ENCODE data around the gene KRT24. TPM values are rescaled to one million over a fixed set of nuclear protein-coding genes. Genes with fewer than 3 reads are reported as not detected.

The KRT24 gene
- polyA plus RNA-seq, 1 donor from 2014 or later, result 0.83 TPM

GRCh38 chr17:40699371-40699770 lies 4.2 kb downstream of the KRT24 start:
- Histone ChIP-seq H3F3A (ENCODE audit: insufficient read depth, low read length, poor library complexity, severe bottlenecking) (no peaks in the 10 kb centered on the region), H4K20me1 (ENCODE audit: insufficient read depth) (no peaks in the 10 kb centered on the region), H3K4me2 (ENCODE audit: low read length) (peak overlapping the region; percentile 51), H3K9me2 (ENCODE audit: insufficient read depth, low read length) (no peaks in the 10 kb centered on the region), H3K27me3 (ENCODE audit: insufficient read depth, low read depth, low read length) (no peaks in the 10 kb centered on the region), H3K27ac (ENCODE audit: low read length) (peak overlapping the region; percentile 57), H3K79me2 (replicated peaks; ENCODE audit: insufficient read depth, low read length) (no peaks in the 10 kb centered on the region), H3K4me3 (ENCODE audit: low read length) (peak overlapping the region; percentile 41), H3K9me3 (ENCODE audit: low read length) (no peaks in the 10 kb centered on the region), H2AFZ (ENCODE audit: low read depth, low read length) (peak overlapping the region; percentile 14), H3K9ac (ENCODE audit: low read length) (no peak overlapping the region), H3K36me3 (ENCODE audit: insufficient read depth, low read length) (no peaks in the 10 kb centered on the region)
- no peak for TF ChIP-seq POLR2AphosphoS5 (IDR thresholded peaks at IDR 0.05)
- no peak for TF ChIP-seq REST (IDR thresholded peaks at IDR 0.05; ENCODE audit: borderline replicate concordance)
- TF ChIP-seq CTCF (IDR thresholded peaks at IDR 0.05; ENCODE audit: poor library complexity, severe bottlenecking), result no peak
- TF ChIP-seq MXI1 (conservative IDR thresholded peaks at IDR 0.05; ENCODE audit: poor library complexity, severe bottlenecking), result no peak
- no peak for TF ChIP-seq TAF1 (IDR thresholded peaks at IDR 0.05; ENCODE audit: low read depth)
- TF ChIP-seq EZH2 (IDR thresholded peaks at IDR 0.05; ENCODE audit: borderline replicate concordance, insufficient read depth, low read length, poor library complexity, severe bottlenecking), result no peak
- no peak for TF ChIP-seq SMC3 (conservative IDR thresholded peaks at IDR 0.05; ENCODE audit: poor library complexity)
- TF ChIP-seq RAD21 (conservative IDR thresholded peaks at IDR 0.05), result no peak
- TF ChIP-seq EP300 (conservative IDR thresholded peaks at IDR 0.05; ENCODE audit: poor library complexity, severe bottlenecking), result no peak

GRCh38 chr17:40697297-40697696 lies 6.3 kb downstream of the KRT24 start:
- Histone ChIP-seq H3K4me2 (ENCODE audit: low read length) (no peak overlapping the region), H3K27me3 (ENCODE audit: insufficient read depth, low read depth, low read length) (no peaks in the 10 kb centered on the region), H3K9ac (ENCODE audit: low read length) (no peak overlapping the region), H3F3A (ENCODE audit: insufficient read depth, low read length, poor library complexity, severe bottlenecking) (no peaks in the 10 kb centered on the region), H3K9me3 (ENCODE audit: low read length) (no peaks in the 10 kb centered on the region), H3K79me2 (replicated peaks; ENCODE audit: insufficient read depth, low read length) (no peaks in the 10 kb centered on the region), H3K36me3 (ENCODE audit: insufficient read depth, low read length) (no peaks in the 10 kb centered on the region), H2AFZ (ENCODE audit: low read depth, low read length) (no peak overlapping the region), H3K4me3 (ENCODE audit: low read length) (no peak overlapping the region), H4K20me1 (ENCODE audit: insufficient read depth) (no peaks in the 10 kb centered on the region), H3K9me2 (ENCODE audit: insufficient read depth, low read length) (no peaks in the 10 kb centered on the region), H3K27ac (ENCODE audit: low read length) (no peak overlapping the region)
- TF ChIP-seq EZH2 (IDR thresholded peaks at IDR 0.05; ENCODE audit: borderline replicate concordance, insufficient read depth, low read length, poor library complexity, severe bottlenecking) (no peak), POLR2AphosphoS5 (IDR thresholded peaks at IDR 0.05) (no peak), TAF1 (IDR thresholded peaks at IDR 0.05; ENCODE audit: low read depth) (no peak), SMC3 (conservative IDR thresholded peaks at IDR 0.05; ENCODE audit: poor library complexity) (no peak), CTCF (IDR thresholded peaks at IDR 0.05; ENCODE audit: poor library complexity, severe bottlenecking) (no peak), RAD21 (conservative IDR thresholded peaks at IDR 0.05) (no peak), MXI1 (conservative IDR thresholded peaks at IDR 0.05; ENCODE audit: poor library complexity, severe bottlenecking) (no peak), EP300 (conservative IDR thresholded peaks at IDR 0.05; ENCODE audit: poor library complexity, severe bottlenecking) (no peak), REST (IDR thresholded peaks at IDR 0.05; ENCODE audit: borderline replicate concordance) (no peak)
